OCI-LY1 (cell line): ENCODE results near the gene HAGH.

ENCODE experiments used
- H2AFZ ChIP-seq: fragments of 200-600 bp; sonication (generic), shearing (Covaris generic); 2 replicates; pipeline ENCODE4 v1.6.0; 2014; ENCODE audit warnings: antibody characterized with exemption, mild to moderate bottlenecking, low read length
- H3F3A ChIP-seq: fragments of 200-600 bp; sonication (generic), shearing (Covaris generic); 2 replicates; pipeline ENCODE4 v1.6.0; 2014; ENCODE audit warnings: mild to moderate bottlenecking, antibody characterized with exemption, low read length, moderate library complexity; ENCODE audit not compliant: insufficient read depth
- H3K27ac ChIP-seq: fragments of 200-600 bp; sonication (generic); 2 replicates; pipeline ENCODE4 v1.5.1; 2014; ENCODE audit warnings: low read length, mixed run types, mild to moderate bottlenecking, low read depth; ENCODE audit not compliant: poor library complexity, severe bottlenecking
- H3K27me3 ChIP-seq: fragments of 200-600 bp; sonication (generic); 2 replicates; pipeline ENCODE4 v1.6.0; 2014; ENCODE audit warnings: antibody characterized with exemption, mild to moderate bottlenecking, low read length, moderate library complexity; ENCODE audit not compliant: insufficient read depth
- H3K36me3 ChIP-seq: fragments of 200-600 bp; sonication (generic); 2 replicates; pipeline ENCODE4 v1.6.1; 2014; ENCODE audit warnings: mild to moderate bottlenecking, antibody characterized with exemption, low read length, moderate library complexity, mixed read lengths; ENCODE audit not compliant: insufficient read depth
- H3K4me1 ChIP-seq: fragments of 200-600 bp; sonication (generic); 2 replicates; pipeline ENCODE4 v1.5.1; 2014; ENCODE audit warnings: mild to moderate bottlenecking, low read length, moderate library complexity; ENCODE audit not compliant: insufficient read depth, severe bottlenecking
- H3K4me2 ChIP-seq: fragments of 200-600 bp; sonication (generic), shearing (Covaris generic); 2 replicates; pipeline ENCODE4 v1.6.1; 2014; ENCODE audit warnings: low read length
- H3K4me3 ChIP-seq: fragments of 200-600 bp; sonication (generic); 2 replicates; pipeline ENCODE4 v1.5.1; 2014; ENCODE audit warnings: low read length, low read depth, mild to moderate bottlenecking, mixed read lengths; ENCODE audit not compliant: poor library complexity, severe bottlenecking
- H3K79me2 ChIP-seq: fragments of 200-600 bp; shearing (Covaris generic); 2 replicates; pipeline ENCODE4 v1.6.1; 2016; ENCODE audit warnings: mixed run types, low read length, mixed read lengths; ENCODE audit not compliant: insufficient read depth
- H3K9ac ChIP-seq: fragments of 200-600 bp; sonication (generic), shearing (Covaris generic); 2 replicates; pipeline ENCODE4 v1.6.1; 2014; ENCODE audit warnings: mild to moderate bottlenecking, low read length, mixed read lengths
- H3K9me2 ChIP-seq: fragments of 200-600 bp; sonication (generic), shearing (Covaris generic); 2 replicates; pipeline ENCODE4 v1.6.1; 2014; ENCODE audit warnings: low read depth, mild to moderate bottlenecking, low read length, mixed read lengths
- H3K9me3 ChIP-seq: fragments of 200-600 bp; shearing (Covaris generic); 2 replicates; pipeline ENCODE4 v1.6.1; 2014; ENCODE audit warnings: low read length, mixed read lengths
- H4K20me1 ChIP-seq: fragments of 200-600 bp; sonication (generic), shearing (Covaris generic); 2 replicates; pipeline ENCODE4 v1.6.0; 2016; ENCODE audit warnings: mild to moderate bottlenecking, low read length; ENCODE audit not compliant: insufficient read depth
- CTCF ChIP-seq: fragments of 200-600 bp; sonication (generic), shearing (Covaris generic); IDR thresholded peaks from 2 replicates; pipeline ENCODE4 v1.5.1; 2017; ENCODE audit warnings: mild to moderate bottlenecking, antibody characterized with exemption, low read length, moderate library complexity, mixed read lengths
- EZH2 ChIP-seq: fragments of 200-600 bp; sonication (generic), shearing (Covaris generic); IDR thresholded peaks from 2 replicates; pipeline ENCODE4 v1.8.0; 2017; ENCODE audit warnings: borderline replicate concordance, mixed run types, mild to moderate bottlenecking, antibody characterized with exemption, low read length, moderate library complexity, mixed read lengths

The HAGH gene

GRCh38 chr16:1785846-1786170 lies 40.8 kb downstream of the HAGH start:
- no peak overlapping the region for H3K9ac ChIP-seq
- TF ChIP-seq EZH2 = no peak

GRCh38 chr16:1784977-1785845 lies 41.4 kb downstream of the HAGH start:
- peaks cover 6% of the 10 kb centered on the region for H3K79me2 ChIP-seq
- no peak overlapping the region for H3K9ac ChIP-seq
- H3K27me3 ChIP-seq = no peaks in the 10 kb centered on the region

More at GRCh38 chr16:1785846-1786170, 40.8 kb downstream of the HAGH start:
- Histone ChIP-seq H3K9me3 (no peaks in the 10 kb centered on the region), H2AFZ (no peak overlapping the region), H3K27ac (no peak overlapping the region), H3K4me3 (no peak overlapping the region), H3K9me2 (no peaks in the 10 kb centered on the region), H3K4me1 (peaks cover 16% of the 10 kb centered on the region), H3K36me3 (peaks cover 45% of the 10 kb centered on the region), H3K4me2 (no peak overlapping the region), H3K27me3 (no peaks in the 10 kb centered on the region), H3K79me2 (peaks cover 6% of the 10 kb centered on the region), H3F3A (no peaks in the 10 kb centered on the region), H4K20me1 (no peaks in the 10 kb centered on the region)

GRCh38 chr16:1782408-1783264 lies 44.0 kb downstream of the HAGH start, which contains the start of the genes NUBP2 and SPSB3:
Gene NUBP2, plus strand, starts transcription at chr16:1782960. Its CDS starts 61 bp downstream, at chr16:1783021.
Gene SPSB3, minus strand, starts transcription at chr16:1782571. Its CDS starts 1,088 bp downstream, at chr16:1781483.
- H3K79me2 ChIP-seq = peaks cover 6% of the 10 kb centered on the region
- H3K4me3 ChIP-seq = peak within 1 kb of the TSS; percentile 97
- no peak within 1 kb of the TSS for H2AFZ ChIP-seq

More at GRCh38 chr16:1784977-1785845, 41.4 kb downstream of the HAGH start:
- no peaks in the 10 kb centered on the region for H3K9me2 ChIP-seq
- H2AFZ ChIP-seq = no peak overlapping the region
- H3K4me1 ChIP-seq = peaks cover 20% of the 10 kb centered on the region
- no peak overlapping the region for H3K27ac ChIP-seq
- no peaks in the 10 kb centered on the region for H4K20me1 ChIP-seq
- H3K9me3 ChIP-seq = no peaks in the 10 kb centered on the region
- H3K4me3 ChIP-seq = no peak overlapping the region
- peaks cover 45% of the 10 kb centered on the region for H3K36me3 ChIP-seq
- H3K4me2 ChIP-seq = no peak overlapping the region
- H3F3A ChIP-seq = 0 out of 2 replicates have a peak, but pooled peaks cover 3% of the 10 kb centered on the region
- TF ChIP-seq EZH2 (no peak), CTCF (no peak)

More at GRCh38 chr16:1782408-1783264, 44.0 kb downstream of the HAGH start, which contains the start of the genes NUBP2 and SPSB3:
- H4K20me1 ChIP-seq = no peaks in the 10 kb centered on the region
- H3K27me3 ChIP-seq = no peaks in the 10 kb centered on the region
- no peaks in the 10 kb centered on the region for H3K9me3 ChIP-seq
- no peak for TF ChIP-seq CTCF
- peaks cover 20% of the 10 kb centered on the region for H3K4me1 ChIP-seq
- peaks cover 57% of the 10 kb centered on the region for H3K36me3 ChIP-seq
- H3K27ac ChIP-seq = peak within 1 kb of the TSS; percentile 30
- no peaks in the 10 kb centered on the region for H3K9me2 ChIP-seq
- H3K4me2 ChIP-seq = peak within 1 kb of the TSS; percentile 82
- peak within 1 kb of the TSS; percentile 93 for H3K9ac ChIP-seq
- H3F3A ChIP-seq = 0 out of 2 replicates have a peak, but pooled peaks cover 3% of the 10 kb centered on the region
